PC-3 (cell line): ENCODE data around the gene MED22. TPM values are rescaled to one million over a fixed set of nuclear protein-coding genes. Genes with fewer than 3 reads are reported as not detected.
A peak's percentile ranks its signal among the peaks of the same experiment; 100 is the strongest.

Experiments
- ATAC-seq: fragments of 200-7000 bp; cut with Tn5 transposase; 2 replicates; pipeline ENCODE4 v1.9.1; 2020; ENCODE audit warnings: mild to moderate bottlenecking, moderate library complexity
- BruUV-seq: library from RNA; stranded (reverse); fragments of 400-500 nt; replicated peaks from 2 replicates; lab custom pipeline; 2021; lab: Mats Ljungman, UMichigan
- CTCF ChIA-PET: fragments of 300-600 bp; sonication (Branson Sonifier 250); formaldehyde crosslinking; loops from one replicate; lab custom pipeline; 2022; ENCODE audit warnings: antibody characterized with exemption; lab: Charles Lee
- POLR2A ChIA-PET: fragments of 300-600 bp; sonication (Branson Sonifier 250); formaldehyde crosslinking; loops from one replicate; lab custom pipeline; 2022; ENCODE audit warnings: antibody characterized with exemption; ENCODE audit not compliant: unreplicated experiment; lab: Charles Lee
- DNase-seq: peaks from one replicate; pipeline ENCODE4 v3.0.0-alpha.2; 2015
- H2AFZ ChIP-seq: fragments of 300-600 bp; sonication (generic); 2 replicates; pipeline ENCODE4 v1.6.0; 2016; ENCODE audit warnings: antibody characterized with exemption, low read length
- H3F3A ChIP-seq: fragments of 300-600 bp; sonication (generic); one replicate; pipeline ENCODE4 v1.6.0; 2017; ENCODE audit warnings: antibody characterized with exemption, low read length, control low read depth, mild to moderate bottlenecking; ENCODE audit not compliant: unreplicated experiment
- H3K27ac ChIP-seq: fragments of 300-600 bp; sonication (generic); 2 replicates; pipeline ENCODE4 v1.5.1; 2016; ENCODE audit warnings: mild to moderate bottlenecking, low read length
- H3K27me3 ChIP-seq: fragments of 300-600 bp; sonication (generic); 2 replicates; pipeline ENCODE4 v1.6.1; 2016; ENCODE audit warnings: low read length, mixed read lengths
- H3K36me3 ChIP-seq: fragments of 300-600 bp; sonication (generic); 2 replicates; pipeline ENCODE4 v1.6.1; 2016; ENCODE audit warnings: low read depth, mixed run types, low read length, mixed read lengths
- H3K4me1 ChIP-seq: fragments of 300-600 bp; sonication (generic); 2 replicates; pipeline ENCODE4 v1.5.1; 2016; ENCODE audit warnings: low read length; ENCODE audit not compliant: insufficient read depth
- H3K4me2 ChIP-seq: fragments of 300-600 bp; sonication (generic); 2 replicates; pipeline ENCODE4 v1.6.0; 2016; ENCODE audit warnings: low read length
- H3K4me3 ChIP-seq: fragments of 300-600 bp; sonication (generic); 2 replicates; pipeline ENCODE4 v1.5.1; 2016; ENCODE audit warnings: mild to moderate bottlenecking, low read length, mixed read lengths
- H3K79me2 ChIP-seq: fragments of 300-600 bp; sonication (generic); 2 replicates; pipeline ENCODE4 v1.6.1; 2017; ENCODE audit warnings: low read length, mixed read lengths
- H3K9ac ChIP-seq: fragments of 300-600 bp; sonication (generic); 2 replicates; pipeline ENCODE4 v1.6.0; 2016; ENCODE audit warnings: mild to moderate bottlenecking, low read length
- H3K9me2 ChIP-seq: fragments of 300-600 bp; sonication (generic); replicated peaks from 2 replicates; pipeline ENCODE4 v1.6.1; 2016; ENCODE audit warnings: mixed run types, low read length, mixed read lengths
- H3K9me3 ChIP-seq: fragments of 300-600 bp; sonication (generic); 2 replicates; pipeline ENCODE4 v1.6.1; 2016; ENCODE audit warnings: low read length, mixed read lengths
- H4K20me1 ChIP-seq: fragments of 300-600 bp; sonication (generic); 2 replicates; pipeline ENCODE4 v1.6.1; 2016; ENCODE audit warnings: low read length, mixed read lengths
- EZH2 ChIP-seq: fragments of 300-600 bp; sonication (generic); IDR thresholded peaks from one replicate; pipeline ENCODE4 v1.6.1; 2017; ENCODE audit warnings: antibody characterized with exemption, mild to moderate bottlenecking, low read length; ENCODE audit not compliant: unreplicated experiment
- EZH2phosphoT487 ChIP-seq: fragments of 300-600 bp; sonication (generic); IDR thresholded peaks from 2 replicates; pipeline ENCODE4 v1.6.1; 2018; ENCODE audit warnings: mild to moderate bottlenecking, antibody characterized with exemption, low read length, borderline replicate concordance
- intact Hi-C: fragments of 100-400 bp; cut with micrococcal nuclease; formaldehyde crosslinking; loops from 2 replicates; pipeline ENCODE4 v1.9.0; 2023
- total RNA-seq: library from RNA; depleted of rRNA; stranded (reverse); fragments of >200 nt; gene quantifications from 2 replicates; pipeline ENCODE4 v1.2.3, GENCODE V29; 2014
- TF ChIP-seq, protein P1 (sequence below): fragments of 300-600 bp; sonication (generic); conservative IDR thresholded peaks from 2 replicates; pipeline ENCODE4 v1.5.1; 2017; ENCODE audit warnings: antibody characterized with exemption, low read depth, mild to moderate bottlenecking, low read length

MED22 gene
- total RNA-seq, 1 experiment from 2014 or later, result 20.5 TPM

GRCh38 chr9:133352635-133353340 lies 4.9 kb upstream of the MED22 start:
- Histone ChIP-seq H3K36me3 (peaks cover 41% of the 10 kb centered on the region), H3K9me3 (no peaks in the 10 kb centered on the region), H3K27me3 (no peaks in the 10 kb centered on the region), H3K9me2 (no peaks in the 10 kb centered on the region), H3K4me1 (peaks cover 16% of the 10 kb centered on the region), H3K79me2 (peaks cover 52% of the 10 kb centered on the region), H2AFZ (no peak overlapping the region), H3K27ac (no peak overlapping the region), H3K9ac (no peak overlapping the region), H4K20me1 (peaks cover 24% of the 10 kb centered on the region), H3K4me3 (no peak overlapping the region), H3F3A (peaks cover 13% of the 10 kb centered on the region), H3K4me2 (no peak overlapping the region)
- DNase-seq (no peak), ATAC-seq (no peak)
- POLR2A ChIA-PET, result no interaction called here
- BruUV-seq, result no TSS peak
- intact Hi-C loops, result no loop called here
- CTCF ChIA-PET, result no interaction called here
- TF ChIP-seq EZH2phosphoT487 (no peak), EZH2 (no peak)
- TF ChIP-seq, protein P1, sequence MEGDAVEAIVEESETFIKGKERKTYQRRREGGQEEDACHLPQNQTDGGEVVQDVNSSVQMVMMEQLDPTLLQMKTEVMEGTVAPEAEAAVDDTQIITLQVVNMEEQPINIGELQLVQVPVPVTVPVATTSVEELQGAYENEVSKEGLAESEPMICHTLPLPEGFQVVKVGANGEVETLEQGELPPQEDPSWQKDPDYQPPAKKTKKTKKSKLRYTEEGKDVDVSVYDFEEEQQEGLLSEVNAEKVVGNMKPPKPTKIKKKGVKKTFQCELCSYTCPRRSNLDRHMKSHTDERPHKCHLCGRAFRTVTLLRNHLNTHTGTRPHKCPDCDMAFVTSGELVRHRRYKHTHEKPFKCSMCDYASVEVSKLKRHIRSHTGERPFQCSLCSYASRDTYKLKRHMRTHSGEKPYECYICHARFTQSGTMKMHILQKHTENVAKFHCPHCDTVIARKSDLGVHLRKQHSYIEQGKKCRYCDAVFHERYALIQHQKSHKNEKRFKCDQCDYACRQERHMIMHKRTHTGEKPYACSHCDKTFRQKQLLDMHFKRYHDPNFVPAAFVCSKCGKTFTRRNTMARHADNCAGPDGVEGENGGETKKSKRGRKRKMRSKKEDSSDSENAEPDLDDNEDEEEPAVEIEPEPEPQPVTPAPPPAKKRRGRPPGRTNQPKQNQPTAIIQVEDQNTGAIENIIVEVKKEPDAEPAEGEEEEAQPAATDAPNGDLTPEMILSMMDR, result no peak

GRCh38 chr9:133351908-133352634 lies 4.1 kb upstream of the MED22 start:
- no peak overlapping the region for H3K27ac ChIP-seq

More at GRCh38 chr9:133351908-133352634, 4.1 kb upstream of the MED22 start:
- H3K79me2 ChIP-seq, result peaks cover 50% of the 10 kb centered on the region
- no peak overlapping the region for H3K4me3 ChIP-seq
- ChIA-PET CTCF (no interaction called here), POLR2A (no interaction called here)
- no peaks in the 10 kb centered on the region for H3K9me3 ChIP-seq
- no peaks in the 10 kb centered on the region for H3K9me2 ChIP-seq
- H3K27me3 ChIP-seq, result no peaks in the 10 kb centered on the region
- H4K20me1 ChIP-seq, result peaks cover 24% of the 10 kb centered on the region
- H3K9ac ChIP-seq, result no peak overlapping the region
- intact Hi-C loops, result no loop called here
- peaks cover 9% of the 10 kb centered on the region for H3K4me1 ChIP-seq
- H2AFZ ChIP-seq, result no peak overlapping the region
- H3K36me3 ChIP-seq, result peaks cover 41% of the 10 kb centered on the region
- DNase-seq, result peak; percentile 54
- peak; percentile 10; the same call in 1 of the 2 replicates for ATAC-seq
- no peak overlapping the region for H3K4me2 ChIP-seq
- TF ChIP-seq, protein P1, result peak; percentile 63
- no peak for TF ChIP-seq EZH2phosphoT487
- peaks cover 13% of the 10 kb centered on the region for H3F3A ChIP-seq
- no TSS peak for BruUV-seq
